NCI-H345 treated with DMSO at 0.1 percent for 48 hours (cell line): Measurements from ENCODE around the gene BCAS3.
"Not testable (repeated sequence)": the region's sequence is repeated elsewhere in the genome, so short reads cannot be mapped to it uniquely, and the experiment has no call there.

ENCODE experiments used
- DNase-seq: peaks from one replicate; lab custom pipeline; 2025; ENCODE audit not compliant: unreplicated experiment; lab: John Stamatoyannopoulos, UW

Gene BCAS3

GRCh38 chr17:60744355-60744966 is 66.8 kb downstream of the BCAS3 start:
- no peak for DNase-seq

- no peak for DNase-seq
Observed at GRCh38 chr17:60745544-60745943, 67.9 kb downstream of the BCAS3 start.

- no peak for DNase-seq
Observed at GRCh38 chr17:60747069-60747808, 69.6 kb downstream of the BCAS3 start.

- no peak for DNase-seq
Observed at GRCh38 chr17:60748204-60748603, 70.6 kb downstream of the BCAS3 start.

GRCh38 chr17:60749050-60749449 is 71.4 kb downstream of the BCAS3 start:
- no peak for DNase-seq

- DNase-seq, result no peak
Observed at GRCh38 chr17:60749708-60750107, 72.1 kb downstream of the BCAS3 start.

GRCh38 chr17:60750640-60751039 is 73.0 kb downstream of the BCAS3 start:
- no peak for DNase-seq

- DNase-seq, result no peak
Observed at GRCh38 chr17:60751884-60752283, 74.2 kb downstream of the BCAS3 start.

GRCh38 chr17:60752873-60753577 is 75.4 kb downstream of the BCAS3 start:
- no peak for DNase-seq

GRCh38 chr17:60754057-60754604 is 76.5 kb downstream of the BCAS3 start:
- DNase-seq, result no peak

- not testable (repeated sequence) for DNase-seq
Observed at GRCh38 chr17:60756798-60757197, 79.1 kb downstream of the BCAS3 start.

GRCh38 chr17:60757437-60757836 is 79.8 kb downstream of the BCAS3 start:
- no peak for DNase-seq

- no peak for DNase-seq
Observed at GRCh38 chr17:60759756-60760155, 82.1 kb downstream of the BCAS3 start.

- DNase-seq, result not testable (repeated sequence)
Observed at GRCh38 chr17:60761301-60761700, 83.7 kb downstream of the BCAS3 start.

GRCh38 chr17:60766778-60767190 is 89.1 kb downstream of the BCAS3 start:
- no peak for DNase-seq

- no peak for DNase-seq
Observed at GRCh38 chr17:60767744-60768308, 90.2 kb downstream of the BCAS3 start.

GRCh38 chr17:60769327-60769726 is 91.7 kb downstream of the BCAS3 start:
- DNase-seq, result no peak

GRCh38 chr17:60770946-60771422 is 93.3 kb downstream of the BCAS3 start:
- DNase-seq, result no peak

GRCh38 chr17:60771621-60772020 is 94.0 kb downstream of the BCAS3 start:
- DNase-seq, result not testable (repeated sequence)

- no peak for DNase-seq
Observed at GRCh38 chr17:60773552-60773951, 95.9 kb downstream of the BCAS3 start.

GRCh38 chr17:60781880-60782412 is 104.3 kb downstream of the BCAS3 start:
- DNase-seq, result no peak
